H54 (cell line): Measurements from ENCODE around the gene AOAH.

Source experiments
- DNase-seq: peaks from one replicate; pipeline ENCODE4 v3.0.0; 2011; ENCODE audit warnings: low spot score, mixed read lengths; ENCODE audit not compliant: insufficient read length
- FAIRE-seq: peaks from 3 replicates; lab custom pipeline; 2011; peaks lifted over from hg19 to GRCh38; lab: Jason Lieb, UNC
- POLR2A ChIP-seq: IDR thresholded peaks from 2 replicates; pipeline ENCODE4 v1.6.1; 2011; ENCODE audit warnings: low read depth, mild to moderate bottlenecking, low read length

AOAH gene

DNA sequence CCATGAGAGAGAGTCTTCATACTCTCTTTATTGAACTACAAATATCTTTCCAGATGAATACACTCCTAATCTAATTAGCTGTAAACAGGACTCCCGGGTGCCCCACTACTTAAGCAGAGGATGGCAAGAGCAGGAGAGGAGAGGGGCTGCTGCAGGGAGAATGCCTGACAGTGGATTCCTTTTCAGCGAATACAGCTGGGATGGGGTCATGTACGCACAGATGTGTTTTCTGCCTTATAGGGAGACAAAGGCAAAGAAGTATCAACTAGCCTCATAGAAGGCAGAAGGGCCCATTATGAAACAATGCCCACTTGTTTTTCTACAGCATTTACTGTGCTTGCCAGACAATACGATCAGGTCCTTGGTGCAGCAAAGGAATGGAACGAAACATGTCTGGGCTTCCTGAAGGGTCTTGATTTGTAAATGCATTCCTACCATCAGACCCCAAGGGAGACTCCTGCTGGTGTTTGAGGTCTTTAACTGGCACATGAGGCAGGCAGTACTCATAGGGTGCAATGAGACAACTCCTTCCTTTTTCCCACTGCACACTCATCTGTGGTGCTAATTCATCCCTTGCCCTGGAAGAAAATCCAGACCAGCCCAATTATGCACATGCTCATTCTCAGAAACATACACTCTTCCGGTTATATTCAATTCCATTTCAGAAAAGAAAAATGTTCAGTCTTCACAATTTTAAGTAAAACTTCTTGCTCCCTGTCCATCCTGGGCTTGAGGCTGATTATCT lies 117.1 kb downstream of the AOAH start:
- FAIRE-seq (no peak), DNase-seq (no peak)

GRCh38 chr7:36606153-36606975 lies 117.9 kb downstream of the AOAH start:
- DNase-seq: no peak
- FAIRE-seq: no peak
- no peak for TF ChIP-seq POLR2A

More for the DNA sequence above, 117.1 kb downstream of the AOAH start:
- no peak for TF ChIP-seq POLR2A

DNA sequence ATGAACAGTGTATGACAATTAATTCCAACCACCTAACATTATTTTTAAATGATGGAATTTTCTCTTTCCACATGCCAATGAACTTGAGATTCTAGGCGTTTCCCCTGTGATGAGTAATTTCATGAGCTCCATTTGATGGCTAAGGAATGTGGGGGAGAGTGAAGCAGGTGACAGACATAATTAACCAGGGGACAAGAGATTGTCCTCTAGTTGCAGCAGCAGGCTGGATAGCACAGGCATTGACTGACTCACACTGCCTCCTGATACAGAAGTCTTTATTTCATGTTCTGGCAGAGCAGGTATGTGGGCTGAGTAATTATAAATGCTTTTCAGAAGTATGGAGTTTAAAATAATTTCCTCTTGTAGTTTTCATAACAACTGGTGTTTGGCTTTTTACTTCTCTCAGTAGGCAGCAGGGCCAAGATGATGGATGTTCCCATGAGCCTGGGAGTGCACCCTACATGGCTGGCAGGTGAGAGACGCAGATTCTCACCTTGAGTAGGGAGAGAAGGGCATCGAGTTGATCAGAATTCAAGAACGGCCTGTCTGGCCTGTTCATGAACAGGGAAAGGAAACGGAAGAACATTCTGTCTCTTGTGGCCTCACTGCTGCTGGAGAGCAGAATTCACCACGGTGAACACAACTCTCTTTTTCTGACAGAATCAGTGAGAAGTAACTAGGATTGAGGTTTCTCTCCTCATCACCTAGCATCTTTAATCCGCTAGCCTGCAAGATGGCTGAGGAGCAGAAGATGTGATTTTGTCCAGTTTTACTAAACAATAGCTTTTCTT lies 118.8 kb downstream of the AOAH start:
- no peak for TF ChIP-seq POLR2A
- FAIRE-seq: no peak
- DNase-seq: peak; percentile 52

GRCh38 chr7:36604806-36605205 lies 119.5 kb downstream of the AOAH start:
- TF ChIP-seq POLR2A: no peak
- no peak for FAIRE-seq
- DNase-seq: no peak

DNA sequence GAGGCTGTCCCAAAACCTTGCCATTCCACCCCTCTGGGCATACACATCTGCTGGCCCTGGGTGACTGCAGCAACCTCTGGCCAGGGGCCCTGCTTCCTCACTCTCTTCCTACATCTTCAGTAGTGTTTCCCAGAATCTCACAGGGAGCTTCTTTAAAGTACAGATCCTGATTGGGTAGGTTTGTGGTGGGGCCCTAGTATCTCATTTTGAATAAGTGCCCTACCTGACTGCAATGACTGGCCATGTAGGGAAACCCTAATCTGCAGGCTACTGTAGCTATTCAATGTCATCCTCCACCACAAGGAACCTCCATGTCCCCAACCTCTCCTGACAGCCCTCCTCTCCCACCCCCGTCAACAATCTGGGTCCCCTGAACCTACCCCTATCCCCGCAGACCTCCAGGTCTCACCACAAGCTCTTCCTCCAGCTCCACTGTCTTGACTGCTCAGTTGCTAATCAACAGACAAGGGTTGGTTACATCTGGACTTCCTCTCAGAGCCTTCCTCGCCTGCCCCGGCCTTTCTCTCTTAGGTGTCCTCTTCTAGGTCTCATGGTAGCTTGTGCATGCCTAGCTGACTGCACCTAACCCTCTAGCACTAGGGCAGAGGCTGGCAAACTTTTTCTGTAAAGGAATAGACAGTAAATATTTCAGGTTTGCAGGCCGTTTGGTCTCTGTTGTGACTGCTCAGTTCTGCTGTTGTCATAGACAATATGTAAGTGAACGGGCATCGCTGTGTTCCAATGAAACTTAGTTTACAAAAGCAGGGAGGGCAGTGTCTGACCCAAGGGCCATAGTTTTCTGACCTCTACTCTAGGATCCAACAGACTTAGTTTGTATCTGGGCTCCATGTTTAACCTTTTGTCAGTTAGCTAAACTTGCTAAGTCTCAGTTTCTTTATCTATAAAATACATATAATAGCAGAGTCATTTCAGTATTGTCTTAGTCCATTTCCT lies 121.1 kb downstream of the AOAH start:
- no peak for FAIRE-seq
- no peak for TF ChIP-seq POLR2A
- no peak for DNase-seq

GRCh38 chr7:36602511-36602910 lies 121.8 kb downstream of the AOAH start:
- no peak for FAIRE-seq
- no peak for DNase-seq
- TF ChIP-seq POLR2A: no peak

DNA sequence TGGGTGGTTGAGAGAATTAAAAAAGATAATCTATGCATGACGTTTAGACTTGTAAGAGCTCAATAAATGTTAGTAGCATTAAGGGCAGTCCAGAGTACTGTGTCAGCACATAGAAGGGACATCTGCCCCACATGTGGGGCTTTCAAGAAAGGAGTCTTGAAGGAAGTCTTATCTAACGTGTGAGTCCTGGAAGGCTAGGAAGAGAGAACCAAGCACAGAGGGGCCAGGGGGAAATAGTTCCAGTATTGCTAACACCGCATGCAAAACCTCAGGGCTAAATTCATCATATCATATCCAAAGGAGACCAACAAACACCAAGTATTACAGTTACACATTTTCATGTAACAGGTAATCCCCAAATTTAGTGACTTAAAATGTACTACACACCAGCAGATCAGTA lies 122.7 kb downstream of the AOAH start:
- DNase-seq: no peak
- no peak for FAIRE-seq

GRCh38 chr7:36600869-36601530 lies 123.3 kb downstream of the AOAH start:
- TF ChIP-seq POLR2A: no peak
- peak; percentile 61 for FAIRE-seq
- peak; percentile 70 for DNase-seq

More for the DNA sequence above, 122.7 kb downstream of the AOAH start:
- no peak for TF ChIP-seq POLR2A

GRCh38 chr7:36600314-36600682 lies 124.0 kb downstream of the AOAH start:
- no peak for FAIRE-seq
- TF ChIP-seq POLR2A: no peak

DNA sequence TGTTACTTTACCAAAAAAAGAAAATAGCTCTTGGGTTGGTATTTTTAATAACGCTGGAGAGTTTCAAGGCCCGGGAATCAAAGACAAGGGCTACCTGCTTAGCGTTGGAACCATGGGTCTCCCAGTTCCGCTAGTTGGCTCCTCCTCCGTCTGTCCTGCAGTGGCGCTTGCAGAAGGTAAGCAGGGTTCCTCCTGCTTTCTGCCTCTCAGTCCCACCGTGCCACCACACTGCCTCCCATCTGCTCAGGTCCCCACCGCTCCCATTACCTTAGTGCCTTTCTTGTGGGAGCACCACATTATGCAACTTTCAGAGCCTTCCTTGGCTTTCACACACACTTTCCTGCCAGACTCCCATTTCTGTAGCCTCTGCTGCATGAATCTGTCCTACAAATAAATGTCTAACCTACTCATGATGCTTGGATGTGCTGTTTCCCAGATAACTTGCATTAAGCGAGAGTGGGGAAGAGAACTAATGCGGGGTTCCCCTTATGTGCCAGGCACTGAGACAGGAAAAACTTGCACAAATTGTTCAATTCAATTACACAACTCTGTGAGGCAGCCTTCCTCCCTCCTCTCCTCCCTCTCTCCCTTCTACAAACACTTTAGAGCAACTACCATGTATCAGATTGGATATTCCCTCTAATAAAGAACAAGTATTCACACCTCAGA lies 124.5 kb downstream of the AOAH start:
- no peak for DNase-seq
- no peak for FAIRE-seq
- no peak for TF ChIP-seq POLR2A

More at GRCh38 chr7:36600314-36600682, 124.0 kb downstream of the AOAH start:
- no peak for DNase-seq

DNA sequence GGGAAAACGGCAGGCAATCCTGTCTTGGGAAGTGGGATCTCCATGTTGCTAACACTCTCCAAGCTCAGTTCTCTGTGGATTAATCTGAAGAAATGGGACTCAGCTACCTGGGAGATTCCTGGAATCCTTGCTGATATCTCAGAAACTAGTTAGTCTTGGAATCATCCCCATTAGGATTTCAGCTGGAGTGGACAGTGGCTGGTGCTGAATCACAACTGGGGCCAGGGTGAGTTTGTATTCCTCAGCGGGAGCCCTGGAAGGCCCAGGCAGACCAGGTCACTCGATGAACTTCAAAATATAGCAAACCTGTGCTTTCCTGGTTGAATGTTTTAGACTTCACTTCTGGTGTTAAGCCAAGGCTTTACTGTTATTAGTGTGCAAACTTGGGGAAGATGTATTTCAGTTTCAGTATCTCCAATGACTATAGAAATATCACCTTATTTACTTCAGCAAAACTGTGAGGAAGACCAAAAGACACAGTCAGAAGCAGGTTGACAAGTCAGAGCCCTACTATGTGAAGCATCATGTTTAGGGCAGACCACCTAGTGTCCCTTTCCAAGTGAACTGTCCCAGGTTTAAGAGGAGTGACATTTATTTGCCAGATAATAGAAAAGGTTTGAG lies 126.1 kb downstream of the AOAH start:
- no peak for TF ChIP-seq POLR2A
- DNase-seq (no peak), FAIRE-seq (no peak)

GRCh38 chr7:36597090-36597773 lies 127.1 kb downstream of the AOAH start:
- no peak for TF ChIP-seq POLR2A
- no peak for FAIRE-seq
- no peak for DNase-seq
